A549 (cell line): ENCODE results near the gene DUSP28.

Source experiments
- BHLHE40 ChIP-seq: IDR thresholded peaks from 2 replicates; pipeline ENCODE4 v1.6.1; 2012; ENCODE audit warnings: low read depth, low read length, inconsistent platforms
- EP300 ChIP-seq, 2 experiments: fragments of >200 bp; sonication (Bioruptor Twin); formaldehyde crosslinking; IDR thresholded peaks; 2 replicates in 1 of 2; 3 replicates in 1 of 2; pipeline ENCODE4 v1.6.1; 2016 to 2017
- MAZ ChIP-seq: fragments of 150-350 bp; IDR thresholded peaks from 2 replicates; pipeline ENCODE4 v1.6.1; 2014; ENCODE audit warnings: antibody characterized with exemption, low read depth, low read length, borderline replicate concordance
- POLR2A ChIP-seq: IDR thresholded peaks from 2 replicates; pipeline ENCODE4 v1.6.1; 2012; ENCODE audit warnings: mild to moderate bottlenecking, low read length
- RAD21 ChIP-seq, 2 experiments: fragments of >200 bp in 1 of 2; sonication (Bioruptor Twin) in 1 of 2; formaldehyde crosslinking in 1 of 2; IDR thresholded peaks in 1 of 2; conservative IDR thresholded peaks in 1 of 2; 2 replicates in 1 of 2; 3 replicates in 1 of 2; pipeline ENCODE4 v1.6.1; 2012 to 2018; ENCODE audit warnings: inconsistent platforms in 1 of 2
- SREBF2 ChIP-seq: fragments of 450-650 bp; IDR thresholded peaks from 2 replicates; pipeline ENCODE4 v1.6.1; 2014; ENCODE audit warnings: mild to moderate bottlenecking, moderate library complexity
- TF ChIP-seq, protein P1 (sequence below): fragments of >200 bp; sonication (Bioruptor Twin); formaldehyde crosslinking; IDR thresholded peaks from 3 replicates; pipeline ENCODE4 v1.5.1; 2016
- TF ChIP-seq, protein P2 (sequence below): fragments of 250-450 bp; sonication (Bioruptor Pico); IDR thresholded peaks from 2 replicates; pipeline ENCODE4 v1.5.0; 2021; ENCODE audit warnings: mild to moderate bottlenecking, moderate library complexity, borderline replicate concordance

DNA sequence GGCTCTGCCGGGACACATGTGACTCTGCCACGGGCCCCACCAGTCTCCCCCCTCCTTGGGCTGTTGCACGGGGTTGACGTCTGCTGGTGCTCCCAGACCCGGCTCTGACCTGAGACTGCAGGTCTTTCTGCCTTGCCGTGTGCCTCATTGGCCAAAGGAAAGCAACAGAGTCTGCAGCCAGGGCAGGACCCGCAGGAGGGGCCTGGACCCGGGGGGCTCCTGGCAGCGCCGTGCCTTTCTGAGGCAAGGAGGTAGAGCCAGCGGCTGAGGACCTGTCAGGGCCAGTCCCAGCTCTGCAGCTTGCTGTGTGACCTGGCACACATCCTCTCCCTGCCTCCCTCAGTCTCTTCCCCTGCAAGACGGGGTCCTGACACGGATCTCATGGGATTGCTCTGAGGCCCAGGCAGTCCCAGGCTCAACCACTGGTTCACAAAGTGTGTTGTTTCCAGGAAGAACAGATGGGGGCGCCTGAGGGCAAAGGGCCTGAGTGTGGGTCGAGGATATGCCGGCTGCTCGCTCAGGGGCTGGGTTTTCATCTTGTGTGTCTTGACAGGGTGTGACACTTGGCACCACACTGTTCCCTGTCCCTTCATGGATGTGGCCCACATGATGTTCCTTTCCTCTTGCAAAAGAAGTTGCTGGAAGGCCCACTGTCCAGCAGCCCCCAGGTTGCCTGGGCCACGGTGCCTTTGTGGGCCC lies 35.4 kb downstream of the DUSP28 start:
- TF ChIP-seq MAZ (no peak), RAD21 (conservative IDR thresholded peaks at IDR 0.05 in 1 of 2, IDR thresholded peaks at IDR 0.05 in 1 of 2) (peak in 1 of 2 experiments; percentile 17; a peak in 1 of 5 replicates), SREBF2 (no peak), EP300 (IDR thresholded peaks at IDR 0.05) (no peak), BHLHE40 (no peak), POLR2A (no peak)
- TF ChIP-seq, protein P1, sequence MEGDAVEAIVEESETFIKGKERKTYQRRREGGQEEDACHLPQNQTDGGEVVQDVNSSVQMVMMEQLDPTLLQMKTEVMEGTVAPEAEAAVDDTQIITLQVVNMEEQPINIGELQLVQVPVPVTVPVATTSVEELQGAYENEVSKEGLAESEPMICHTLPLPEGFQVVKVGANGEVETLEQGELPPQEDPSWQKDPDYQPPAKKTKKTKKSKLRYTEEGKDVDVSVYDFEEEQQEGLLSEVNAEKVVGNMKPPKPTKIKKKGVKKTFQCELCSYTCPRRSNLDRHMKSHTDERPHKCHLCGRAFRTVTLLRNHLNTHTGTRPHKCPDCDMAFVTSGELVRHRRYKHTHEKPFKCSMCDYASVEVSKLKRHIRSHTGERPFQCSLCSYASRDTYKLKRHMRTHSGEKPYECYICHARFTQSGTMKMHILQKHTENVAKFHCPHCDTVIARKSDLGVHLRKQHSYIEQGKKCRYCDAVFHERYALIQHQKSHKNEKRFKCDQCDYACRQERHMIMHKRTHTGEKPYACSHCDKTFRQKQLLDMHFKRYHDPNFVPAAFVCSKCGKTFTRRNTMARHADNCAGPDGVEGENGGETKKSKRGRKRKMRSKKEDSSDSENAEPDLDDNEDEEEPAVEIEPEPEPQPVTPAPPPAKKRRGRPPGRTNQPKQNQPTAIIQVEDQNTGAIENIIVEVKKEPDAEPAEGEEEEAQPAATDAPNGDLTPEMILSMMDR: no peak
- TF ChIP-seq, protein P2, sequence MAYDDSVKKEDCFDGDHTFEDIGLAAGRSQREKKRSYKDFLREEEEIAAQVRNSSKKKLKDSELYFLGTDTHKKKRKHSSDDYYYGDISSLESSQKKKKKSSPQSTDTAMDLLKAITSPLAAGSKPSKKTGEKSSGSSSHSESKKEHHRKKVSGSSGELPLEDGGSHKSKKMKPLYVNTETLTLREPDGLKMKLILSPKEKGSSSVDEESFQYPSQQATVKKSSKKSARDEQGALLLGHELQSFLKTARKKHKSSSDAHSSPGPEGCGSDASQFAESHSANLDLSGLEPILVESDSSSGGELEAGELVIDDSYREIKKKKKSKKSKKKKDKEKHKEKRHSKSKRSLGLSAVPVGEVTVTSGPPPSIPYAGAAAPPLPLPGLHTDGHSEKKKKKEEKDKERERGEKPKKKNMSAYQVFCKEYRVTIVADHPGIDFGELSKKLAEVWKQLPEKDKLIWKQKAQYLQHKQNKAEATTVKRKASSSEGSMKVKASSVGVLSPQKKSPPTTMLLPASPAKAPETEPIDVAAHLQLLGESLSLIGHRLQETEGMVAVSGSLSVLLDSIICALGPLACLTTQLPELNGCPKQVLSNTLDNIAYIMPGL: no peak
